GM12865 (cell line): Measurements from ENCODE around the gene TMEM106B.

Experiments
- DNase-seq: peaks from one replicate; pipeline ENCODE4 v3.0.0; 2010; ENCODE audit warnings: low read depth
- H3K4me3 ChIP-seq: 2 replicates; pipeline ENCODE4 v1.5.1; 2011; ENCODE audit warnings: mild to moderate bottlenecking, low read depth, low read length, control low read depth
- CTCF ChIP-seq: IDR thresholded peaks from 2 replicates; pipeline ENCODE4 v1.5.1; 2011; ENCODE audit warnings: low read length, control low read depth, low read depth, inconsistent platforms; ENCODE audit not compliant: insufficient read depth; ENCODE audit errors: missing control alignments

Gene TMEM106B

DNA sequence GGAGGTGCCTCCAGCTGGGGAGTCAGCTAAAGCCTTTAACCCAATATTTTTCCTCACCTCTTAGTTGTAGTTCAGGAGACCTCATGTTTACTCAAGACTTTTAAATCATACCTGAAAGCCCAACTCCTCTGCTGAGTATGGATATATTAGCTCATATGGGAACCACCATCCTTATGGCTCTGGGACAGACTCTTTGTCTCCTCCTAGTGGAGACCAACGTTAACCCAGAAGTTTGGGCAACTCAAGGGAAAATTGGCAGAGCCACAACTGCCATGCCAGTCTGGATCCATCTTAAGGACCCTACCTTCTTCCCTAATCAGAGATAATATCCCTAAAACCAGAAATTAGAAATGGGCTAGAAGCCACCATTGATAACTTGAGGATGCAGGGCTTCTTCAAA, 80.8 kb downstream of the TMEM106B start:
- H3K4me3 ChIP-seq = no peak overlapping the region
- peak; percentile 26 for DNase-seq
- TF ChIP-seq CTCF = peak; percentile 59
